Kidney (tissue), 14 donors: ENCODE measurements around the gene NOP9. TPM values are rescaled to one million over a fixed set of nuclear protein-coding genes. Genes with fewer than 3 reads are reported as not detected.
"Not testable (repeated sequence)": the region's sequence is repeated elsewhere in the genome, so short reads cannot be mapped to it uniquely, and the experiment has no call there.

Source experiments
- DNase-seq, 5 donors: peaks; one replicate each; pipeline ENCODE4 v3.0.0-alpha.2; 2013 to 2020
- FAIRE-seq: peaks from 2 replicates; lab custom pipeline; 2012; peaks lifted over from hg19 to GRCh38; lab: Jason Lieb, UNC
- H3K27ac ChIP-seq, 2 donors: one replicate each; pipeline ENCODE4 v1.7.0; 2013; ENCODE audit warnings: low read depth in 2 of 2, low read length in 2 of 2, inconsistent platforms in 1 of 2
- H3K27me3 ChIP-seq: one replicate; pipeline ENCODE4 v1.7.1; 2013; ENCODE audit warnings: low read length, inconsistent platforms; ENCODE audit not compliant: control insufficient read depth, insufficient read depth
- H3K36me3 ChIP-seq, 3 donors: one replicate each; pipeline versions ENCODE4 v1.7.0 to v1.7.1; 2013; ENCODE audit warnings: low read length in 3 of 3, control low read depth in 1 of 3, inconsistent platforms in 1 of 3; ENCODE audit not compliant: insufficient read depth in 3 of 3, control insufficient read depth in 2 of 3
- H3K4me1 ChIP-seq, 3 donors: one replicate each; pipeline versions ENCODE4 v1.7.0 to v1.7.1; 2013; ENCODE audit warnings: low read length in 3 of 3, inconsistent platforms in 1 of 3, low read depth in 1 of 3; ENCODE audit not compliant: control insufficient read depth in 2 of 3, insufficient read depth in 2 of 3
- H3K4me3 ChIP-seq, 3 donors: one replicate each; pipeline versions ENCODE4 v1.7.0 to v1.8.1; 2013; ENCODE audit warnings: low read length in 3 of 3, control low read depth in 1 of 3, inconsistent platforms in 1 of 3
- H3K9ac ChIP-seq, 3 donors: one replicate each; pipeline versions ENCODE4 v1.7.0 to v1.7.1; 2013; ENCODE audit warnings: low read length in 3 of 3, control low read depth in 1 of 3, inconsistent platforms in 1 of 3
- H3K9me3 ChIP-seq, 3 donors: one replicate each; pipeline versions ENCODE4 v1.7.0 to v1.7.1; 2013; ENCODE audit warnings: low read length in 3 of 3, control low read depth in 1 of 3, inconsistent platforms in 1 of 3; ENCODE audit not compliant: control insufficient read depth in 2 of 3, insufficient read depth in 1 of 3
- intact Hi-C: fragments of 100-400 bp; cut with DNase I; formaldehyde crosslinking; loops from one replicate; pipeline ENCODE4 v1.11.1; 2022
- polyA plus RNA-seq: library from polyadenylated mRNA; stranded (reverse); fragments of 350-450 nt; fragmentation: Illumina TruSeq; extraction: RNeasy Lipid Tissue Mini Kit (QIAGEN cat#74804); gene quantifications from one replicate; pipeline ENCODE4 v1.2.3, GENCODE V29; 2014; ENCODE audit warnings: low read depth, low replicate concordance; ENCODE audit not compliant: insufficient read depth
- total RNA-seq: library from RNA; stranded (reverse); fragmentation: NEBNext Ultra II Directional; extraction: Animal tissue kit (Norgen Biotek cat#: 25700); gene quantifications from one replicate; pipeline ENCODE4 v1.2.1, GENCODE V29; 2021
- TF ChIP-seq, protein P1 (sequence below): IDR thresholded peaks from 3 replicates; pipeline ENCODE4 v1.5.1; 2012; ENCODE audit warnings: mild to moderate bottlenecking, moderate library complexity, borderline replicate concordance; ENCODE audit not compliant: insufficient read depth; ENCODE audit errors: extremely low read depth
- donor health status: control.
- donor health status: control.
- donor health status: control.
- donor health status: control.
- donor health status: control.
- donor health status: DM: yes; HTN: yes; CAD: no.
- donor health status: Normal renal cell carcinoma (clear cell type).

Gene NOP9
- total and polyA plus RNA-seq, 2 donors from 2014 or later = 8.6 to 25.7 TPM

DNA sequence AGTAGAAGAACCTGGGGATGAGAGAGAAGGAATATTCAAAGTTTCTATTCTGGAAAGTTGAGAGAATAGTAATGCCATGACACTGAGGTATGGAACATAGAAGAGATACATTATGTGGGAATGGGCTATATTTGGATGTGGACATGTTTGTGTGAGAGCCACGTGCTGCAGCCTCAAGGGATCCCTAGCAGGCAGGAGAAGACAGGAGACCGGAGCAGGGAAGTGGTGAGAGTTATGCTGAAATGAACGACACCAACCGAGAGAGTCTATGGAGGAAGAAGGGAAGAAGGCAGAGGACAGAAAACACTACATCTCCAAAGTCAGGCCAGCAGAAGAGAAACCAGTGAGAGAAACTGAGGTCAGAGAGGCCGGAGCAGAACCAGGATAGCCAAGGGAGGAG lies 50.1 kb downstream of the NOP9 start:
- DNase-seq (no peak), FAIRE-seq (no peak)
- H3K4me3 ChIP-seq = no peak overlapping the region
- intact Hi-C loops = no loop called here
- no peaks in the 10 kb centered on the region for H3K9me3 ChIP-seq
- H3K9ac ChIP-seq = no peak overlapping the region
- H3K27me3 ChIP-seq = no peaks in the 10 kb centered on the region
- H3K27ac ChIP-seq = no peak overlapping the region
- TF ChIP-seq, protein P1, sequence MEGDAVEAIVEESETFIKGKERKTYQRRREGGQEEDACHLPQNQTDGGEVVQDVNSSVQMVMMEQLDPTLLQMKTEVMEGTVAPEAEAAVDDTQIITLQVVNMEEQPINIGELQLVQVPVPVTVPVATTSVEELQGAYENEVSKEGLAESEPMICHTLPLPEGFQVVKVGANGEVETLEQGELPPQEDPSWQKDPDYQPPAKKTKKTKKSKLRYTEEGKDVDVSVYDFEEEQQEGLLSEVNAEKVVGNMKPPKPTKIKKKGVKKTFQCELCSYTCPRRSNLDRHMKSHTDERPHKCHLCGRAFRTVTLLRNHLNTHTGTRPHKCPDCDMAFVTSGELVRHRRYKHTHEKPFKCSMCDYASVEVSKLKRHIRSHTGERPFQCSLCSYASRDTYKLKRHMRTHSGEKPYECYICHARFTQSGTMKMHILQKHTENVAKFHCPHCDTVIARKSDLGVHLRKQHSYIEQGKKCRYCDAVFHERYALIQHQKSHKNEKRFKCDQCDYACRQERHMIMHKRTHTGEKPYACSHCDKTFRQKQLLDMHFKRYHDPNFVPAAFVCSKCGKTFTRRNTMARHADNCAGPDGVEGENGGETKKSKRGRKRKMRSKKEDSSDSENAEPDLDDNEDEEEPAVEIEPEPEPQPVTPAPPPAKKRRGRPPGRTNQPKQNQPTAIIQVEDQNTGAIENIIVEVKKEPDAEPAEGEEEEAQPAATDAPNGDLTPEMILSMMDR = no peak
- H3K4me1 ChIP-seq = peaks cover 0 to 4% (median 0%) of the 10 kb centered on the region in 3 donors
- no peaks in the 10 kb centered on the region for H3K36me3 ChIP-seq

DNA sequence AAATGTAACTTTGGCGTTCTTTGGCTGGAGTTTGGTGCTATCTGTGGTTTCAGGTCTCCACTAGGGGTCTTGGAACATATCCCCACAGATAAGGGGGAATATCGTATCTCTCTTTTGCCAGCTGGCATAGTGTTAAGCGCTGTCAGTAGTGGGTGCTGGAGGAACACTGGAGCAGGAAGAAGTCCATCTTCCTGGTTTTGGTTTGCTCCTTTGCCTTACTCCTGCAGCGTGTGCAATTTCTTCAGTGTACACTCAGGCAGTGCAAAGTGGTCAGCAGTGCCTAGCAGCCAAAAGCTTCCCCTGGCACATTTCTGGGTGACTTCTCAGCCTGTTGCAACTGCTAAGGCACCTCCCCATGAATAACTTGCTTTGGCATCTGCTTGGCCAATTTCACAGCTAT lies 51.9 kb downstream of the NOP9 start:
- DNase-seq = peak in 2 of 5 donors; percentile 31 to 52
- no peak overlapping the region for H3K4me3 ChIP-seq
- intact Hi-C loops = no loop called here
- H3K9me3 ChIP-seq = no peaks in the 10 kb centered on the region
- no peak for FAIRE-seq
- H3K9ac ChIP-seq = no peak overlapping the region
- H3K4me1 ChIP-seq = peaks cover 0 to 4% (median 0%) of the 10 kb centered on the region in 3 donors
- H3K36me3 ChIP-seq = no peaks in the 10 kb centered on the region
- H3K27ac ChIP-seq = no peak overlapping the region
- TF ChIP-seq, protein P1 = no peak
- H3K27me3 ChIP-seq = no peaks in the 10 kb centered on the region

DNA sequence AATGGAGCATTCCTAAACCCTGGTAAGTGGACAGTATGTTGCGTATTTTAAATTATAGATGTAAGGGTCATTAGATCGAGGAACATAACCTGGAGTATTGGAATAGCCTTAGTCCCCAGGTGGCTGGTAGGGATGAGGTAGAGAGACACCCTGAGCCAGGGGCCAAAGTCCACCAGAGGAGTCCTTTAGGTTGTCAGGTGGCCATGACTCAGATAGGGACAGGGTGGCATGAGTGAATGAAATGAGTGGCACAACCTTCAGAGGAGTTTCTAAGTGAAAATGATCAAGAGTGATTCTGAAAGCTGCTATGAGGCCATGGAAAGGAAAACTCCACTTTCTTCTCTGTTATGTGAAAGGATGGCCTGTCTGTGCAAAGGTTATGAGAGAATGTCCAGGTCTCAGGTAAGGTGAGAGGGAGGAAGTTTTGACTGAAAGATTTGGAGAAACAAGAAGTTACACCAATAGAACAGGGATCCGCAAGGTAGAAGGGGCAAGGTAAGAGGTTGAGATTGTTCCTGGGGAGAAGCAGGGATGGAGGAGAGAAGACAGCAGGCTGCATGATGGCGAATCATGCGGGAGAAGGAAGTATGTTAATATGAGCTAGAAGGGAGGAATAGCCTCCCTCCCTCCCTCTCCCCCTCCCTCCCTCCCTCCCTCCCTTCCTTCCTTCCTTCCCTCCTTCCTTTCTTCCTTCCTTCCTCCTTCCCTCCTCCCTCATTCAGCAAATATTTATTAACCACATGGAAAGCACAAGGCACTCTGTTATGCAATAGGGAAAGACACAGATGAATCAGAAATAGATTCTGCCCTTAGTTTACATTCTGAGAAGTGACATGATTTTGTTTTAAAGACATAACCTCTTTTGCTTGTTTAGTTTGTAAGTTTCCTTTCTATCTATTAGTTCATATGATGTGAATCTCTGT lies 54.2 kb downstream of the NOP9 start:
- H3K9ac ChIP-seq = no peak overlapping the region
- no peak for DNase-seq
- no peak overlapping the region for H3K27ac ChIP-seq
- no peak overlapping the region for H3K4me3 ChIP-seq
- TF ChIP-seq, protein P1 = no peak
- H3K4me1 ChIP-seq = peaks cover 0 to 4% (median 0%) of the 10 kb centered on the region in 3 donors
- no peaks in the 10 kb centered on the region for H3K27me3 ChIP-seq
- no peaks in the 10 kb centered on the region for H3K36me3 ChIP-seq
- FAIRE-seq = no peak
- intact Hi-C loops = no loop called here
- H3K9me3 ChIP-seq = no peaks in the 10 kb centered on the region

DNA sequence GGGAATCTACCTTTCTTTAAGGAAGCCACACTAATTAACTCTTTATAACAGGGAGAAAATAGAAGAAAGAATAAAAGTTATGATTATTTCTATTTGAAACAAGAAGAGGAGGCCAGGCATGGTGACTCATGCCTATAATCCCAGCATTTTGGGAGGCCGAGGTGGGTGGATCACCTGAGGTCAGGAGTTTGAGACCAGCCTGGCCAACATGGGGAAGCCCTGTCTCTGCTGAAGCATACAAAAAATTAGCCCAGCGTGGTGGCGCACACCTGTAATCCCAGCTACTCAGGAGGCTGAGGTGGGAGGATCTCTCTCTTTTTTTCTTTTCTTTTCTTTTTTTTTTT lies 54.8 kb downstream of the NOP9 start:
- H3K9ac ChIP-seq, intact Hi-C loops, H3K27me3 ChIP-seq, H3K4me1 ChIP-seq, H3K36me3 ChIP-seq, H3K27ac ChIP-seq, H3K4me3 ChIP-seq, H3K9me3 ChIP-seq, FAIRE-seq: not testable (repeated sequence)
- DNase-seq = peak in 1 of 5 donors; percentile 9
